ENCODE measurements around the gene WDR37.

DNA sequence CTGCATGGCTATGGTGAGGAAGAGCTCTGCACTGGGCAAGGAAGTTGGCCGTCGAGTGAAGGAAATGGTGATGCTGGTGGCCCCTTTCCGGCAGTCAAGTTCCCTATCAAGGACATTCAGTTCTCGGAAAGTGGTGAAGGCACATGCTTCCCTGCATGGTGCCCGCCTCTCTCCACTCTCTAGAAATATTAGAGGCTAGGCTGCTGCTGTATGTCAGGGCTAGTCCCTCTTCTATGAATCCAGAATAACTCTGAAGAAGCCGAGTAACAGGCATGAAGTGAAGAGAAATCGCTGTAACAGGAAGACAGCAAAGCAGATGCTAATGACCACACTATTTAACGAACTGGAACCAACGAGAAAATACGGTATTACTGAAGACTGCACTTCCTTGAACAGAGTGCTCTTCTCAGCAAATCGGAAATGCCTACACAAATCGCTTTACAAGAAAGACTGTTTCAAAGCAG, 12.6 kb upstream of the WDR37 start:
- TF ChIP-seq, protein P1, sequence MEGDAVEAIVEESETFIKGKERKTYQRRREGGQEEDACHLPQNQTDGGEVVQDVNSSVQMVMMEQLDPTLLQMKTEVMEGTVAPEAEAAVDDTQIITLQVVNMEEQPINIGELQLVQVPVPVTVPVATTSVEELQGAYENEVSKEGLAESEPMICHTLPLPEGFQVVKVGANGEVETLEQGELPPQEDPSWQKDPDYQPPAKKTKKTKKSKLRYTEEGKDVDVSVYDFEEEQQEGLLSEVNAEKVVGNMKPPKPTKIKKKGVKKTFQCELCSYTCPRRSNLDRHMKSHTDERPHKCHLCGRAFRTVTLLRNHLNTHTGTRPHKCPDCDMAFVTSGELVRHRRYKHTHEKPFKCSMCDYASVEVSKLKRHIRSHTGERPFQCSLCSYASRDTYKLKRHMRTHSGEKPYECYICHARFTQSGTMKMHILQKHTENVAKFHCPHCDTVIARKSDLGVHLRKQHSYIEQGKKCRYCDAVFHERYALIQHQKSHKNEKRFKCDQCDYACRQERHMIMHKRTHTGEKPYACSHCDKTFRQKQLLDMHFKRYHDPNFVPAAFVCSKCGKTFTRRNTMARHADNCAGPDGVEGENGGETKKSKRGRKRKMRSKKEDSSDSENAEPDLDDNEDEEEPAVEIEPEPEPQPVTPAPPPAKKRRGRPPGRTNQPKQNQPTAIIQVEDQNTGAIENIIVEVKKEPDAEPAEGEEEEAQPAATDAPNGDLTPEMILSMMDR (IDR thresholded peaks at IDR 0.05), result no peak
- TF ChIP-seq ZFX (IDR thresholded peaks at IDR 0.05; ENCODE audit: borderline replicate concordance), result no peak
